HS-5 (cell line): ENCODE measurements around the gene FCN1.

Source experiments
- DNase-seq: peaks from one replicate; pipeline ENCODE4 v3.0.0-alpha.2; 2012; ENCODE audit warnings: low read depth

Gene FCN1

DNA sequence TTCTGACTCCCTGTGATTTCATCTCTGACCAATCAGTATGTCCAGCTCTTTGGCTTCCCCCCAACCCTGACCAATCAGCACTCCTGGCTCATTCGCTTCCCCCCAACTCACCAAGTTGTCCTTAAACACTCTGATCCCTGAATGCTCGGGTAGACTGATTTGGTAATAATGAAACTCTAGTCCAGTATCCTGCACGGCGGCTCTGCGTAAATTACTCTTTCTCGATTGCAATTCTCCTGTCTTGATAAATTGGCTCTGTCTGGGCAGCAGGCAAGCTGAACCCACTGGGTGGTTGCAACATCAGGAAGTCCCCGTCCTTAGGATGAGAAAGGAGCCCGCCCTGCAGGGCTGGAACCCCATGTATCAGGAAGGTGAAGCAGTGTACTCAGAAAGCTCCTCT, 26.7 kb downstream of the FCN1 start:
- no peak for DNase-seq

DNA sequence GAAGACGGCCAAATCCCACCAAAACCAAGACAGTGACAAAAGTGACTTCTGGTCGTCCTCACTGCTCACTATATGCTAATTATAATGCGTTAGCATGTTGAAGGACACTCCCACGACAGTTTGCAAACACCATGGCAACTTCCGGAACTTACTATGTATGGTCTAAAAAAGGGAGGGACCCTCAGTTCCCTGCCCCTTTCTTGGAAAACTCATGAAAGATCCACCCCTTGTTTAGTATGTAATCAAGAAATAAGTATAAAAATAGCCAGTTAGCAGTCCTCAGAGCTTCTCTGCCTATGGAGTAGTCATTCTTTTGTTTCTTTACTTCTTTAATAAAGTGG, 27.6 kb downstream of the FCN1 start:
- no peak for DNase-seq

GRCh38 chr9:134889386-134890154, 28.1 kb downstream of the FCN1 start:
- no peak for DNase-seq

- DNase-seq: no peak
These were observed 29.0 kb downstream of the FCN1 start for GRCh38 chr9:134888603-134889190.

DNA sequence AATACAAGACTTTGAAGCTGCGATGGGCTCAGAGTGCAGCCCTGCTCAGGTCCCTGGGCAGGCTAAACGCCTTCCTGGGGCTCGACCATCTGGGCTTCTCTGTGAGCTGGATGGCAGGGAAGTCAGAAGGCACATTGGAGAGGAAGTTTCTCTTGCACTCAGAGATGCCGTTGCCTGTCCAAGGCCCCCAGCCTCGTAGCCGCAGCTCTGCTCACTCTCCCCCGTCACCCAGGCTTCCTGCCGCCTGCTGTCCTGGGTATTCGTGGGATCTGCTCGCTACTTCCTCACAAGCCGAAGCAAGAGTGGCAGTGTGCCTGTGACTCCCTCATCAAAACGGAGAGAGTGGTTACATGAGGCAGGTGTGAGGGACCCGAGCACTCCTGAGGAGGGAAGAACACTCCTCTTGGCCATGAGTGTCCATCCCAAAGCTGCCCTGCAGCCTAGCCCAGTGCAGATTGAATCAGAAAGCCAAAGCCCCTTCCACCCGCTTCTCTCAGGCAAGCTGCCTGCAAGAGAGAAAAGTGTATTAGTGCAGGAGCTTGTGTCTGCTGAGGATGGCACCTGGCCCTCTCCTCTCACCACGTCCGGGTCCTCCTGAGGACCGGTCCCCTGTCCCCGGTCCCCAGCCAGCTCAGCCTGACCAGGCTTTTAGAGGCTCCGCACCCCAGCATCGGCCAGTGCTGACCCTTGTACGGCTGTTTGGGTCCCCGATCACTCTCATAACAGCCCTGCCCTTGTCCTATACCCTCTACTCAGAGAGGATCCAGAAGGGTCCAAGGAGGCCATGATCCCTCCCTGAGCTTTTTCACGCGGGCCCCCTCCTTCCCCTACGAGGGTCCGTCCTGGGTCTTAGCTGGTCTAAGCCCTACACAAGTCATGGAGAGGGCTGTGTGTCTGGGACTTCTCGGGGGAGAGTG, 29.8 kb downstream of the FCN1 start:
- DNase-seq: no peak

DNA sequence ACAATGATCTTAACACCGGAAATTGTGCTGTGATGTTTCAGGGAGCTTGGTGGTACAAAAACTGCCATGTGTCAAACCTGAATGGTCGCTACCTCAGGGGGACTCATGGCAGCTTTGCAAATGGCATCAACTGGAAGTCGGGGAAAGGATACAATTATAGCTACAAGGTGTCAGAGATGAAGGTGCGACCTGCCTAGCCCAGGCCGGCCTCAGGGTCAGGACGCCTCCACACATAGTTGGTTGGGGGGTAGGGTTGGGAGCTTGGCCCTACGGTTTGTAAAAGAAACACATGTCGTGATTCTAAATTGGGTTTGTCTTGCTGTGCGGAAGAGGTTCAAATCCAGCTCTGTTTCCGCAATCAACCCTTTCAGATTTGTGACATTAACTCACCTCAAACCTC, 30.5 kb downstream of the FCN1 start:
- DNase-seq: no peak

DNA sequence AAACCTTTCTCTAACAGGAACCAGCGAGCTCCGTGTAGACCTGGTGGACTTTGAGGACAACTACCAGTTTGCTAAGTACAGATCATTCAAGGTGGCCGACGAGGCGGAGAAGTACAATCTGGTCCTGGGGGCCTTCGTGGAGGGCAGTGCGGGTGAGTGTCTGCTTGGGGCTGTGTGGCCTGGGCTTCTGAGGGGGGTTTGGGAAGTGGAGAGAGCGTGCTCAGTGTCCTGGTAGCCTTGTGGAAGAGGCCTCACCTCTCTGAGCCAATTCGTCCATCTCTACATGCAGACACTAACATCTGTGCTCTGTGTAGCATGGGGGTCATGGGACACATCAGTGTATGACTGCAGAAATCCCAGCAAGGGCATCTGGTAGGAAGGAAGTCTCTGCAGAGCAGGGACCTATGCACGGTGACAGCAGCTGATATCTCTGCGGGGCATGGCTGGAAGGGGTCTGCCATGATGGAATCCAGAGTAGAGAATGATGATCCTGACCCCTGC, 31.2 kb downstream of the FCN1 start:
- no peak for DNase-seq

- no peak for DNase-seq
These were observed 31.9 kb downstream of the FCN1 start for GRCh38 chr9:134885679-134886412.

- DNase-seq: no peak
These were observed 32.6 kb downstream of the FCN1 start for GRCh38 chr9:134885001-134885678.

DNA sequence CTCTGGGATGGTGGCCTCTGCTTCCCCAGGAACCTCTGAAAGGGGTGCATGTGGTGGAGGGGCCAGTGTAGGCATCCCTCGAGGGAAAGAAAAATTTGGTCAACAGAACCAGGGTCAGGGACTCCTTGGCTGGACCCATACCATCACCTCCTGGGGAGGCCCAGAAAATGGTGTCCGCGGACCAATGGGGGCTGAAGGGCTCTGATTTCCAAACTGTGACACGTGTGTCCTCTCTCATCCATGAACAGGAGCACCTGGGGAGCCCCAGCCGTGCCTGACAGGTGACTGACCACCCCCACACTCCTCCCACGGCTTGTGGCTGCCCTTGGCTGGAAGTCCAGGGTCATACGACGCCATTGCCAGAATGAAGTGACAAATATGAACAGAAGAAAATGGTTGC, 33.2 kb downstream of the FCN1 start:
- no peak for DNase-seq

- DNase-seq: no peak
These were observed 34.5 kb downstream of the FCN1 start for GRCh38 chr9:134883040-134883782.

GRCh38 chr9:134882204-134882785, 35.4 kb downstream of the FCN1 start:
- no peak for DNase-seq

DNA sequence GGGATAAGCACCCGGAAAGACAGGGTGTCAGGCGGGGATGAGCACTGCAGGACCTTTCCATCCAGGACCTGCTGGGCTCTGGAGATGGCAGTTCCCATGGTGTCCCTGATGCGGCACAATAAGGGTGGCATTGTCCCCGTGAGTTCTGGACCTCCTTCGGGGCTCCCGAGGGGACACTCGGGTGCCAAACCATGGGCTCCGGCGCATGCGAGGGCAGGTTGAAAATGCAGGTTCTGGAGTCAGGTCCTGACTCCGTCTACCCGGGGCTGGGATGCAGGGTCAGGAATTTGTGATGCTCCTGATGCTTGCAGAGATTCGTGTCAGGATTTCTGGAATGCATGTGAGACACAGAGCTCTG, 36.4 kb downstream of the FCN1 start:
- no peak for DNase-seq

- DNase-seq: no peak
These were observed 37.0 kb downstream of the FCN1 start, which contains the start of gene FCN2 for GRCh38 chr9:134880484-134881312. Gene FCN2 (plus strand): TSS chr9:134880810. CDS start chr9:134880822, 12 bp downstream.

DNA sequence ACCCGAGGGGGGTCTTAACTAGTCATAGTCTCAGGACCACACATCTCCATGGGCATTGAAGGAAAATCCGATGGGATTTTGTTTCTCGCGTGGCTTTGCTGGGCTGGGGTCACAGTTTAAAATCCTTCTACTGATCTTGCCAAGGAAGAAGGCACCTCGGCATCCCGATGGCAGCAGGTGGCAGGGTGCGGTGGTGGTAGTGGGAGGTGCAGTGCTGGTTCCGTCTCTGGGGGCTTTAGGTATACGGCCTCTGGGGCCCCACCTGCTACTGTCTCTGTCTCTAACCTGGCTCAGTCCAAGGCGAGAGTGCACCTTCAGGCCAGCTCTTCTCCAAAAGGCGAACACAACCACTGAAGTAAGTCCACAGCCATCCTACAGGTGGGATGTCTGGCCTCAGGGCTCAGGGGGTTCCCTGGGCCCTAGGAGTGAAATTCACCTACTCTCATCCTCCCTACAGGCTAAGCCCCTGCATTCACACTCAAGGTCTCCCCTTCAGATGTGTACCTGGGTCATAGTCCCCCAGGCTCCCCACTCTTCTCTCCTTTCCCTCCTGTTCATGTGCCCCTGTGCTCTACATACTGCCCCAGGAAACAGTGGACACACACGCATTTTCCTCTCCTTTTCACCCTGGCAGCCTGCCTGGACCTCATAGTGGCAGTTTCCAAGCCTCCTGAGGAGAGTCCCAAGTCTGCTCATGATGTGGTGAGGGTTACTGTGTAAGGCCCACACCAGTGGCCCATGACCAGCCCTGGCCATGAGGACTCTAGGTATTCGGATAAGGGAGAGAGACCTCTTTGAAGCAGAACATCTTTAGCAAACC, 37.8 kb downstream of the FCN1 start:
- no peak for DNase-seq

DNA sequence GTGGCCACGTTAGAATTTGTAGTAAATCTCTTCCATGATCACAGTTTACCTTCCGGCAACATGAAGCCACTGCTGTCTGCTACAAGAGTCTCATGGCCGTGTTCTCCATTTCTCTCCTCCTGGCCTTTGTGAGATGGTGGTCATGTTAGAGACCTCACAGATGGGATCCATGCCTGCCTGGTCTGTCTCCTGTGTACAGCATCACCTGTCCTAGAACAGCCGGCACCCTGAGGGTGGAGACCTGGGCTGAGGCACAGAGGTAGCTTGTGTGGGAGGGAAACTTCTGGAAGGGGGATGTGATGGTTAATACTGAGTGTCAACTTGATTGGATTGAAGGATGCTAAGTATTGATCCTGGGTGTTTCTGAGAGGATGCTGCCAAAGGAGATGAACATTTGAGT, 40.2 kb downstream of the FCN1 start:
- no peak for DNase-seq

GRCh38 chr9:134875371-134875770, 42.3 kb downstream of the FCN1 start:
- no peak for DNase-seq

DNA sequence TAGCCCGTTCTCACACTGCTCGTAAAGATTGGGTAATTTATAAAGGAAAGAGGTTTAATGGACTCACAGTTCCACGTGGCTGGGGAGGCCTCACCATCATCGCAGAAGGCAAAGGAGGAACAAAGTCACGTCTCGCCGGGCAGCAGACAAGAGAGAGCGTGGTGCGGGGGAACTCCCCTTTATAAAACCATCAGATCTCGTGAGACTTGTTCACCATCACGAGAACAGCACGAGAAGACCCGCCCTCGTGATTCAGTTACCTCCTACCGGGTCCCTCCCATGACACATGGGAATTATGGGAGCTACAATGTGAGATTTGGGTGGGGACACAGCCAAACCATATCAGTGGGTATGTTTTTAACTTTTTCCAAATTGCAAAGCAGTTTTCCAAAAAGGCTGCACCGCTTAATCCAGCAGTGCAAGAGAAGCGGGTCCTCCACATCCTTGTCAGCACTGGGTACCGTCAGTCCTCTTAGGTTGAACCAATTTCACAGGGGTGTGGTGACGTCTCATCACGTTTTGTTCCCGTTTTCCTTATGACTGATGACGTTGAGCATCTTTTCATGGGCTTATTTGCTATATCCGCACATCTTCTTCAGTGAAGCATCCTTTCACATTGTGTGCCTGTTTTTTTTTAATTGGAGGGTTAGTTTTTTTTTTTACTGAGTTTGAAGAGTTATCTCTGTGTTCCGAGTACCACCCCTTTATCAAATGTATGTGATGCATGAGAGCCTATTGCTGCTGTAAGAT, 45.1 kb downstream of the FCN1 start:
- no peak for DNase-seq
